Lower leg skin (tissue), 4 donors: Measurements from ENCODE around the gene HELB. TPM values are rescaled to one million over a fixed set of nuclear protein-coding genes. Genes with fewer than 3 reads are reported as not detected.

Experiments used
- DNase-seq, 2 donors: peaks; one replicate each; pipeline ENCODE4 v3.0.0-alpha.2; 2019; ENCODE audit warnings: low spot score in 2 of 2
- H3K4me3 ChIP-seq: fragments of 200-600 bp; sonication (generic); 2 replicates; pipeline ENCODE4 v1.5.1; 2017; ENCODE audit warnings: mild to moderate bottlenecking, low read depth; ENCODE audit not compliant: poor library complexity, severe bottlenecking
- CTCF ChIP-seq, 3 donors: fragments of 450-650 bp; IDR thresholded peaks; one replicate each; pipeline ENCODE4 v1.5.1; 2016; ENCODE audit warnings: antibody characterized with exemption in 3 of 3, mild to moderate bottlenecking in 3 of 3, moderate library complexity in 2 of 3
- POLR2A ChIP-seq, 2 donors: fragments of 450-650 bp; IDR thresholded peaks; one replicate each; pipeline ENCODE4 v1.6.1; 2016 to 2017; ENCODE audit warnings: antibody characterized with exemption in 2 of 2, mild to moderate bottlenecking in 1 of 2, moderate library complexity in 1 of 2
- WGBS, 2 donors: methylation state at CpG; one replicate each; pipeline ENCODE4 v1.1.5; 2018; 5-methylcytosine and 5-hydroxymethylcytosine counted together
- intact Hi-C: fragments of 100-400 bp; cut with DNase I; formaldehyde crosslinking; loops from one replicate; pipeline ENCODE4 v1.15.0; 2023; ENCODE audit warnings: low total_unique reads
- total RNA-seq, 4 donors: library from RNA; depleted of rRNA; stranded (reverse); fragments of >200 nt; gene quantifications; one replicate each; pipeline ENCODE4 v1.1.0, GENCODE V29; 2016

HELB gene
- total RNA-seq, 4 donors from 2014 or later: 1.6 to 4.6 (median 3.0) TPM

GRCh38 chr12:66367015-66367667 lies 64.8 kb downstream of the HELB start:
- 72 to 74% methylated on average over 3 of the region's 3 CpGs for WGBS, 2 donors
- no peak for TF ChIP-seq POLR2A (IDR thresholded peaks at IDR 0.05)
- TF ChIP-seq CTCF (IDR thresholded peaks at IDR 0.05): no peak
- H3K4me3 ChIP-seq: no peak overlapping the region
- DNase-seq: no peak
- intact Hi-C loops: no loop called here

GRCh38 chr12:66371982-66372381 lies 69.7 kb downstream of the HELB start:
- no peak for DNase-seq
- 84 to 90% methylated on average over 2 of the region's 2 CpGs for WGBS, 2 donors
- no peak for TF ChIP-seq POLR2A (IDR thresholded peaks at IDR 0.05)
- TF ChIP-seq CTCF (IDR thresholded peaks at IDR 0.05): no peak
- intact Hi-C loops: no loop called here
- no peak overlapping the region for H3K4me3 ChIP-seq

- no peak for DNase-seq
- H3K4me3 ChIP-seq: no peak overlapping the region
- 71 to 76% methylated on average over 1 of the region's 1 CpG for WGBS, 2 donors
- intact Hi-C loops: no loop called here
- no peak for TF ChIP-seq CTCF (IDR thresholded peaks at IDR 0.05)
- no peak for TF ChIP-seq POLR2A (IDR thresholded peaks at IDR 0.05)
Observed at GRCh38 chr12:66375560-66375959, 73.3 kb downstream of the HELB start.

GRCh38 chr12:66379616-66380015 lies 77.3 kb downstream of the HELB start:
- TF ChIP-seq POLR2A (IDR thresholded peaks at IDR 0.05) (no peak), CTCF (IDR thresholded peaks at IDR 0.05) (no peak)
- no peak for DNase-seq
- intact Hi-C loops: no loop called here
- 85 to 95% methylated on average over 6 of the region's 6 CpGs for WGBS, 2 donors
- H3K4me3 ChIP-seq: no peak overlapping the region

- H3K4me3 ChIP-seq: no peak overlapping the region
- intact Hi-C loops: no loop called here
- 92 to 94% methylated on average over 5 of the region's 5 CpGs for WGBS, 2 donors
- DNase-seq: no peak
- TF ChIP-seq POLR2A (IDR thresholded peaks at IDR 0.05): no peak
- no peak for TF ChIP-seq CTCF (IDR thresholded peaks at IDR 0.05)
Observed at GRCh38 chr12:66380769-66381535, 78.7 kb downstream of the HELB start.
